GM12875 (cell line): ENCODE results near the gene IPO7.
"Not testable (repeated sequence)": the region's sequence is repeated elsewhere in the genome, so short reads cannot be mapped to it uniquely, and the experiment has no call there.

ENCODE experiments used
- H3K4me3 ChIP-seq: one replicate; pipeline ENCODE4 v1.5.1; 2011; ENCODE audit warnings: low read depth, low read length, control low read depth
- TF ChIP-seq, protein P1 (sequence below): IDR thresholded peaks from 2 replicates; pipeline ENCODE4 v1.5.1; 2011; ENCODE audit warnings: low read depth, mild to moderate bottlenecking, control low read depth, inconsistent platforms, low read length, moderate library complexity, borderline replicate concordance; ENCODE audit not compliant: insufficient read depth

IPO7 gene

DNA sequence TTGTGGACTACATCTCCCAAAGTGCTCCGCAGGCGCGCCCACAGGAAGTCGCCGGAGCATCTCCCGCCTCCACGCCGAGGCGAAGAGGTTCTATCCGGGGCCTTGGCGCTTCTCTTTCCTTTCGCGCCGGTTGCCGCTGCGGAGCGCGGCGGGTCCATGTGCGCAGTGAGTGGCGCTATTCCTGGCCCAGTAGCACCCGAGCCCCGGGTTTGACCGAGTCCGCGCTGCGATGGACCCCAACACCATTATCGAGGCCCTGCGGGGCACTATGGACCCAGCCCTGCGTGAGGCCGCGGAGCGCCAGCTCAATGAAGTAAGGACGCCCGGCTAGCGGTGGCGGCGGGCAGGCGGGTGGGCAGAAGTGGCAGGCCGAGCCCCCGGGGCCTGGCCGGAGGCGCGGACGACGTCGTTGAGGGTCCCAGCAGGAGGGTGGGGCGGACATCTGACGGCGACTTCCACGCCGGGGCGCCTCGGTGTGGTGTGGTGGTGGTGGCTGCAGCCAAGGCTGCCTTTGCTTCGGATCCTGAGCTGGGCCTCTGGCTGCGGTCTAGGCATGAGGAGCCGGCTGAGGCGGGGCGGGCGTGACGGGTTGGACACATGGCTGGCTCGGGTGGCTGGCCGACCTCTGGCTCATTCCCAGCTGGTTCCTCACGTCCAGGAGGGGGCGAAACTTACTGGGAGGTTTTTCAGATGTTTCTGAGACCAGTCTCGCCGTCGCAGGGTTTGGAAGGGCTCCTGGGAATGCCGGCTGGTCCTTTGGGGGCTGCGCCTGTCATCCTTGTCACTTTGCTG, at the start of gene IPO7:
IPO7 (plus strand) TSS at position 118 of the 792 bp plus-strand sequence; CDS start at position 230, 112 bp downstream.
- peak within 1 kb of the TSS; percentile 60 for H3K4me3 ChIP-seq
- TF ChIP-seq, protein P1, sequence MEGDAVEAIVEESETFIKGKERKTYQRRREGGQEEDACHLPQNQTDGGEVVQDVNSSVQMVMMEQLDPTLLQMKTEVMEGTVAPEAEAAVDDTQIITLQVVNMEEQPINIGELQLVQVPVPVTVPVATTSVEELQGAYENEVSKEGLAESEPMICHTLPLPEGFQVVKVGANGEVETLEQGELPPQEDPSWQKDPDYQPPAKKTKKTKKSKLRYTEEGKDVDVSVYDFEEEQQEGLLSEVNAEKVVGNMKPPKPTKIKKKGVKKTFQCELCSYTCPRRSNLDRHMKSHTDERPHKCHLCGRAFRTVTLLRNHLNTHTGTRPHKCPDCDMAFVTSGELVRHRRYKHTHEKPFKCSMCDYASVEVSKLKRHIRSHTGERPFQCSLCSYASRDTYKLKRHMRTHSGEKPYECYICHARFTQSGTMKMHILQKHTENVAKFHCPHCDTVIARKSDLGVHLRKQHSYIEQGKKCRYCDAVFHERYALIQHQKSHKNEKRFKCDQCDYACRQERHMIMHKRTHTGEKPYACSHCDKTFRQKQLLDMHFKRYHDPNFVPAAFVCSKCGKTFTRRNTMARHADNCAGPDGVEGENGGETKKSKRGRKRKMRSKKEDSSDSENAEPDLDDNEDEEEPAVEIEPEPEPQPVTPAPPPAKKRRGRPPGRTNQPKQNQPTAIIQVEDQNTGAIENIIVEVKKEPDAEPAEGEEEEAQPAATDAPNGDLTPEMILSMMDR = no peak; the same call in 1 of the 2 replicates

DNA sequence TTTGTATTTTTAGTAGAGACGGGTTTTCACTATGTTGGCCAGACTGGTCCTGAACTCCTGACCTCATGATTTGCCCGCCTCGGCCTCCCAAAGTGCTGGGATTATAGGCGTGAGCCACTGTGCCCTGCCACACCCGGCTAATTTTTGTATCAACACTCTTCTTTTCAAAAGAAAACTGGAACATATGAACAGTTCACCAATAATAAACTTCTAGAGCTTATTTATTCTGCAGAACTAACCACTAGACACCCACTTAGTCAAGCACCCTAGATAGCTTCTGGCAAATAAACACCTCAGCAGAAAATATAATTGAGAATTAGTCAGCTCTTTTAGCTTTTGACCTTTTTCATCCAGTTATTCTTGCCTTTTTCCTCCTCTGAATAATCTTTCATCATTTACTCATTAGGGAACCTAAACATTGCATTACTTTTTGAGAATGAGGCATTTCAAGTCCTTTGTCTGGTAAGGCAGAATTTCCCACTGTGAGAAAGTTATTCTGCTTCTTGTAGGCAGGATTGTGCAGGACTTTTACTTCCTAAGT, 42.7 kb upstream of the IPO7 start:
- H3K4me3 ChIP-seq = no peak overlapping the region
- TF ChIP-seq, protein P1 = no peak

DNA sequence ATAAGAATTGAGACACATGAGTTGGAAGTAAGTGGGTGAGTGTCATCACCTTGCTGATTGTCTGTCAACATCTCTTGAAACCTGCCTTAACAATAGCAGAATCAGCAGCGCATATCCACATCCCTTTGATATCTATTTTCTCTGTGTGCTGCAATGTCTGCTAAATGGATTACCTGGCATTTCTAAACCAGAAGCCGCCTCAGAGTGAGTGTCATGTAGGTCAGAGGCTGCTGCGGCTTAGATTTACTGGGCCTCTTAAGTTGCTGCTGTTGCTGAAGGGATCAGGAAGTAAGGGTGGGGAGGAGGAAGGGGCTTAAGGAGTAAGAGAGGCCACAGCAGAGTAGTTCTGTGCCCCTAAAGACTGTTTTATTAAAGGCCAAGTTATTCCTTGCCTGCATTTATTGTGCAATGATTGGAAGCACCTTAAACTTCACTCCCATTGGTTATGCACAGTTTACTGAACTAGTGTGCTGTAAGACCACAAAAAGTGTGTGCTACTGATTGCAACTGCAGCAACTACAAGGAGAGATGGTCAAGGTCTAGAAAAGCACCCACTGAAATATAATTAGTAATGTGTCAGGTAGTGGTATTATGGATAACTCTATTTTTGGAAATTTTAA, 40.3 kb upstream of the IPO7 start:
- no peak overlapping the region for H3K4me3 ChIP-seq
- TF ChIP-seq, protein P1 = no peak

DNA sequence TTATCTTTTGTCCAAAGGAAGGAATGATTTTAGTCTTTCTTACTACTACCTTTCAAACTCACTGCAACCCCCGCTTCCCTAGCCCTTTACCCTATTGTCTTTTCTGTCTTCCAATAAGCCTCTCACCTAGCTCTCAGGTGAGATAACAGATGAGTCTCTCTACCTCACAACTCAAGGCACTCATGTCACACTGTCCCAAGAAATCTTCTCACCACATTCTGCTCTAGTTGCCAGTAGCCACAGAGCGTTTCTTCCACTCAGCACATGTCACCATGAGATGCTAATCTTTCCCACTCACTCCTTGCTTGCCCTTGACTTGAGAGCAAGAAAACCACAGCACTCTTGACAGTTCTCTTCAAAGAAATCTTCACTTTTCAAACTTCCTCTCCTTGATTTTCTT, 37.4 kb upstream of the IPO7 start:
- H3K4me3 ChIP-seq = no peak overlapping the region
- TF ChIP-seq, protein P1 = no peak

DNA sequence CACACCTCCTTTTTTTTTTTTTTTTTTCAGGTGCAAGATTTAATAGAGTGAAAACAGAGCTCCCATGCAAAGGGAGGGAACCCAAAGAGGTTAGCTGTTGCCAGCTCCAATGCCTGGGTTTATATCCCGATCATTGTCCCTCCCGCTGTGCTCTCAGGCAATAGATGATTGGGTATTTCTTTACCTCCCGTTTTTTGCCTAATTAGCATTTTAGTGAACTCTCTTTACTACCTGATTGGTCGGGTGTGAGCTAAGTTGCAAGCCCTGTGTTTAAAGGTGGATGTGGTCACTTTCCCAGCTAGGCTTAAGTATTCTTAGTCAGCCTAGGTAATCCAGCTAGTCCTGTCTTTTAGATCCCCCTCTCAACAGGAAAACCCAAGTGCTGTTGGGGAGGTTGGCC, 36.7 kb upstream of the IPO7 start:
- H3K4me3 ChIP-seq = not testable (repeated sequence)

GRCh38 chr11:9351321-9351881, 33.1 kb upstream of the IPO7 start:
- TF ChIP-seq, protein P1 = no peak
- no peak overlapping the region for H3K4me3 ChIP-seq

- TF ChIP-seq, protein P1 = no peak
- no peak overlapping the region for H3K4me3 ChIP-seq
Observed at GRCh38 chr11:9357041-9357440, 27.4 kb upstream of the IPO7 start.

GRCh38 chr11:9360862-9361622, 23.4 kb upstream of the IPO7 start:
- H3K4me3 ChIP-seq = not testable (repeated sequence)
